Left kidney (tissue), 2 donors: Measurements from ENCODE around the gene UGT2A1. TPM values are rescaled to one million over a fixed set of nuclear protein-coding genes. Genes with fewer than 3 reads are reported as not detected.

ENCODE experiments used
- DNase-seq: peaks from one replicate; pipeline ENCODE4 v3.0.0-alpha.2; 2013
- polyA plus RNA-seq: library from polyadenylated mRNA; unstranded; fragments of 120-200 nt; gene quantifications from one replicate; pipeline ENCODE4 v1.2.1, GENCODE V29; 2013; ENCODE audit not compliant: insufficient read length

Gene UGT2A1
- polyA plus RNA-seq, 1 donor = 8.6 TPM

- DNase-seq = no peak
Observed at GRCh38 chr4:69591364-69591763, 61.7 kb downstream of the UGT2A1 start.

- no peak for DNase-seq
Observed at GRCh38 chr4:69589884-69590283, 63.2 kb downstream of the UGT2A1 start.

- DNase-seq = no peak
Observed at GRCh38 chr4:69584135-69584534, 68.9 kb downstream of the UGT2A1 start.

GRCh38 chr4:69583543-69583942, 69.5 kb downstream of the UGT2A1 start:
- no peak for DNase-seq

DNA sequence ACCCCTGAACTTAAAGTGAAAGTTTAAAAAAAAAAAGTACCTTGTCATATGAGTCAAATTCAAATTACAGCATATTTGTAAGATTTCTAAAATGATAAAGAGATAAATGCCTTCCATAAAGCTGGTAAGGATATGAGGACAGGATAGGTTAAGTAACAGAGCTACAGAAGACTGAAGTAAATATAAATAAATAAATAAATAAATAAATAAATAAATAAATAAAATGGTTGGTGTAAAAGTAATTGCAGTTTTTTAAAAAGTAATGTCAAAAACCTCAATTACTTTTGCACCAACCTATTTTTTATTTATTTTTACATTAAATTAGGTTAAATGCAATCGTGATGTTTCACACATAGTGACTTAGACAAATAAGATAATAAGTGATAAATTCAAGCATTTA, 75.8 kb downstream of the UGT2A1 start:
- no peak for DNase-seq

GRCh38 chr4:69576251-69576877, 76.7 kb downstream of the UGT2A1 start:
- no peak for DNase-seq

- no peak for DNase-seq
Observed at GRCh38 chr4:69568787-69569186, 84.3 kb downstream of the UGT2A1 start.

DNA sequence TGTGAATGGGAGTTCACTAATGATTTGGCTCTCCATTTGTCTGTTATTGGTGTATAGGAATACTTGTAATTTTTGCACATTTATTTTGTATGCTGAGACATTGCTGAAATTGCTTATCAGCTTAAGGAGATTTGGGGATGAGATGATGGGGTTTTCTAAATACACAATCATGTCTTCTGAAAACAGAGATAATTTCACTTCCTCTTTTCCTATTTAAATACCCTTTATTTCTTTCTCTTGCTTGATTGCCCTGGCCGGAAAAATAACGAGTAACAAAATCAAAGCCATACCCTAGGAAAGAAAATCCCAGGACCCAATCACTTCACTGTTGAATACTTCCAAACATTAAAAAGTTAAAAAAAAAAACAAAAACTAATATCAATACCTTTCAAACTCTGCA, 89.6 kb downstream of the UGT2A1 start:
- DNase-seq = no peak

DNA sequence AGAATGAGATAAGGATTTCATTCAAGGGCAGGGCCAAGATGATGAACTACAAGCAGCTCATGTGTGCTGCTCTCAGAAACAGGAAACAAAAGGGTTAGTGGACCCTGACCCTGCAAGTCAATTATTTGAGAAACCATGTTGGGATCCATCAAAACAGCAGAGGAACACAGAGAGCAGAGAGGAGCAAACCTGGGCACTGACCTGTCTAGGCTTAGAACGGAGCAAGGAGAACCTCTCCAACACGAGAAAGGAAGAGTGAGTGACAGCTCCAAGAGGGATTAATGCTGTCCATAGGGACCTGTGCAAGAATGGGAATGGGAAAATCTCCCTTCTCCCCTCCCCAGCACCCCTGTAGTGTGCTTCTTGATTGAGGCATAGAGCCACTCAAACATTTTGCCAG, 103.4 kb downstream of the UGT2A1 start:
- no peak for DNase-seq

DNA sequence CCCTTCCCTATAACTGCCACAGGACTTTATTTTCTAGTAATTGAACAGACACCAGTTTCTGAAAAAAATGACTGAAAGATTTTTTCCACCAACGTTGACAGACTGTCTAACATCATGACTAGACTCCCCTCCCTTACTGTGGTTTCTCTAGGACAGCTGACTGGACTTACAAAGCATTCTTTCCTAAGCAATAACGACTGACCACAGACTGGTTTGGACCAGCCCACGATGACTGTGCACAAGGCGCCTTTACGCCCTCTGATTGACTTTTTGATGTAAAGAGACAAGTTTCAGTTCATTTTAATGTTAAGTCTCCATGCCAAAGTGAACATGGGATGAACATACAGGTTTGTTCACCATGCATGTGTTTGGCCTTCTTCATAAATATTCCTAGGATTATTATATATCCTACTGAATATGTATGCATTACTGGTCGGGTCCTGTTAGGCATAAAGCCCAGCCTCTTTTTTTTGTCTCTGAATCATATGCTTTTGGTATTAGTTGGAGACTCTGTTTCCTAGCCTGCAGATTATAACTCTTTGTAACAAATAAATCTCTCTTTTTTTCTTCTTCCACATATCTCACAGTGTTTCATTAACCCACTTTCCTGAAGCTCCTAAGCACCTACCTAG, 106.8 kb downstream of the UGT2A1 start:
- no peak for DNase-seq

Other genes starting within 250 kb of the UGT2A1 start
- 0.96 TPM for gene UGT2B4, start 157.3 kb downstream of the UGT2A1 start, polyA plus RNA-seq
- not detected for gene UGT2A2, start 13.6 kb downstream of the UGT2A1 start, polyA plus RNA-seq
- gene SULT1B1, start 107.4 kb upstream of the UGT2A1 start, polyA plus RNA-seq = 0.73 TPM
- 585 TPM for gene SULT1E1, start 206.9 kb upstream of the UGT2A1 start, polyA plus RNA-seq